ENCODE results near the gene CASK. TPM values are rescaled to one million over a fixed set of nuclear protein-coding genes. Genes with fewer than 3 reads are reported as not detected.

The CASK gene
- total RNA-seq, 2 experiments from 2014 or later = 18.2 to 20.2 TPM

DNA sequence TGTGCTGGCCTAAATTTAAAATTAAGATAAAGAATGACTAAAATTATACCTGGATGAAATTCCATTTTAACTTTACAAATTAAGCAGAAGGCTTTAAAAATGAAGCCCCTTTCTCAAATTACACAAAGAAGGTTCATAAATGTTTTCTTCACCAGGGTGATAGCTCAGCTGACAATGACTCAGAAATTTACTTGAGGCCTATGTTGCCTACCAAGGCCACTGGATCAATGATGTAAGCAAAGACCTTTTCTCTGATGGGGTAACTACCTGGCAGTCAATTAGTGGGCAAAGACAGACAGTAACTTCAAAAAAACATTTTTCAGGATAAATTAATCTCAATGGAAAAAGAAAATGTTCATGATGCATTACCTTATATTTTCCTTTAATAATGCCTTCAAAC is 258.4 kb downstream of the CASK start:
- DNase-seq = peak; percentile 4
- POLR2A ChIA-PET = interaction anchor here (0.6 kb wide), 1 partner anchor 15 kb away, joined by 3 read pairs; no protein-coding TSS in a partner anchor

DNA sequence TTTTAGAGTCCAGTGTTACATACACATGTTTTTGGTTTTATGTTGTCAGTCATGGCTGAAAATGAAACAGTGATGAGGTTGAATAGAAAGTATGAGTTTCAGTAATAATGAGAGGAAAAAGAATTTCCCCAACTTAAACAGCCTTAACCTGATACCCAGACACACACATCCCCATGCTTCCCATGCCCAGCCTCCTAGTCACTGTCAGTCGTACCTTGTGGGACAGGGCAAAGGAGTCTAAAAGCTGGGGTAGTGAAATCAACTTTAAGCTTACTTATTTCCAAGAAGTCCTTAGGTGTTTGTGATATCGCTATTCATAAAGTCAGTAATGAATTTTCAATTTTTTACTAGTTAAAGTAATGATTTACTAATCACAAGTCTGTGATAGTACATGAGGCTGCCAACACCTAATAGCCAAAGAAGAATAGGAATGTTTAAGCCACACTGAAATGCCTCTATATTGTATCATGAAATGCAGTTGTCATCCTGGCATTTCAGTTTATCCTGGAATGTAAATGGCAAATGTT is 258.9 kb downstream of the CASK start:
- no peaks in the 10 kb centered on the region for H3K9me3 Mint-ChIP-seq
- CTCF ChIA-PET = no interaction called here
- peaks cover 52% of the 10 kb centered on the region for H3K4me1 Mint-ChIP-seq (ENCODE audit: low read depth)
- ATAC-seq = peak; percentile 44
- DNase-seq = peak; percentile 9
- intact Hi-C loops (cut with micrococcal nuclease) = no loop called here
- TF ChIP-seq, protein P1, sequence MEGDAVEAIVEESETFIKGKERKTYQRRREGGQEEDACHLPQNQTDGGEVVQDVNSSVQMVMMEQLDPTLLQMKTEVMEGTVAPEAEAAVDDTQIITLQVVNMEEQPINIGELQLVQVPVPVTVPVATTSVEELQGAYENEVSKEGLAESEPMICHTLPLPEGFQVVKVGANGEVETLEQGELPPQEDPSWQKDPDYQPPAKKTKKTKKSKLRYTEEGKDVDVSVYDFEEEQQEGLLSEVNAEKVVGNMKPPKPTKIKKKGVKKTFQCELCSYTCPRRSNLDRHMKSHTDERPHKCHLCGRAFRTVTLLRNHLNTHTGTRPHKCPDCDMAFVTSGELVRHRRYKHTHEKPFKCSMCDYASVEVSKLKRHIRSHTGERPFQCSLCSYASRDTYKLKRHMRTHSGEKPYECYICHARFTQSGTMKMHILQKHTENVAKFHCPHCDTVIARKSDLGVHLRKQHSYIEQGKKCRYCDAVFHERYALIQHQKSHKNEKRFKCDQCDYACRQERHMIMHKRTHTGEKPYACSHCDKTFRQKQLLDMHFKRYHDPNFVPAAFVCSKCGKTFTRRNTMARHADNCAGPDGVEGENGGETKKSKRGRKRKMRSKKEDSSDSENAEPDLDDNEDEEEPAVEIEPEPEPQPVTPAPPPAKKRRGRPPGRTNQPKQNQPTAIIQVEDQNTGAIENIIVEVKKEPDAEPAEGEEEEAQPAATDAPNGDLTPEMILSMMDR (IDR thresholded peaks at IDR 0.05) = no peak
- H3K36me3 Mint-ChIP-seq (ENCODE audit: low read depth) = peaks cover 15% of the 10 kb centered on the region
- POLR2A ChIA-PET = interaction anchor here (0.6 to 1.0 kb wide), 2 partner anchors 16 to 258 kb away, joined by 3 read pairs; no protein-coding TSS in a partner anchor
- H3K4me3 Mint-ChIP-seq = no peak overlapping the region
- no peaks in the 10 kb centered on the region for H3K27me3 Mint-ChIP-seq
- peak overlapping the region; percentile 61 for H3K27ac Mint-ChIP-seq

More for the DNA sequence above, 258.4 kb downstream of the CASK start:
- no peaks in the 10 kb centered on the region for H3K27me3 Mint-ChIP-seq
- peak; percentile 55 for ATAC-seq
- H3K27ac Mint-ChIP-seq = peak overlapping the region; percentile 89
- intact Hi-C loops (cut with micrococcal nuclease) = loop anchor here (5.0 kb wide), 1 partner anchor 57 kb away; the partner anchor contains the start of gene GPR82
- H3K4me3 Mint-ChIP-seq = no peak overlapping the region
- CTCF ChIA-PET = no interaction called here
- H3K36me3 Mint-ChIP-seq (ENCODE audit: low read depth) = peaks cover 16% of the 10 kb centered on the region
- H3K4me1 Mint-ChIP-seq (ENCODE audit: low read depth) = peaks cover 55% of the 10 kb centered on the region
- TF ChIP-seq, protein P1 (IDR thresholded peaks at IDR 0.05) = no peak
- no peaks in the 10 kb centered on the region for H3K9me3 Mint-ChIP-seq

DNA sequence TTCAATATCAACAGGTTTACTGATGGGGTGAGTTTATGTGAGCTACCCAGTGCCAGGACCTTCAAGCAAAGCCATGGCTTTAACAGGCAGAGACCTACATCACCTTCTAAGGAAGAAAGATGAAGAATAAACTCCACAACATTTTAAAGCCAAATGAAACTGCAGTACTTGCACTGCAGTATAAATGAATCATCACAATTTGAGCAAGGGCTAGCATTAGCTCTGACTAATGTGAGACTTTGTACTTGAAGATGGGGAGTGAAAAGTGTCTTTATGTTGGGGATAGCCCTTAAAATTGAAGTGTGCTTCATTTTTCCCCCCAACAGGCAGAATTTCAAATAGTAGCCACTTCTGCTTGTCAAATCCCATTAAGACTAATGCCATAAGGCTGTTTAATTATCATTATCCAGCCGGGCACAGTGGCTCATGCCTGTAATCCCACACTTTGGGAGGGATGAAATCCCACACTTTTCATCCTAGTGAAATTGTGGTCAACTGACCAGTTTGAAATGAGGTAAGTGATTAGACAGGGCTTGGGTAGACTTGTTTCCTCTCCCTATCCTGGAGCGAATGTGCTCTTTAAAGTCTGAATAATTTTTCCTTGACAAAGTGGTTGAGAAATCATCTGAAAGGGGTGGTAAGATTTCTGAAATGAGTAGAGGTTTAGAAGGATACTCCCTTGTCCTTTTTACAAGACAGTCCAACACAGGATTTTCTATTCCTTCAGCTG is 261.8 kb downstream of the CASK start:
- Mint-ChIP-seq H3K27me3 (no peaks in the 10 kb centered on the region), H3K4me1 (ENCODE audit: low read depth) (peaks cover 35% of the 10 kb centered on the region), H3K27ac (no peak overlapping the region), H3K4me3 (no peak overlapping the region), H3K9me3 (no peaks in the 10 kb centered on the region), H3K36me3 (ENCODE audit: low read depth) (peaks cover 28% of the 10 kb centered on the region)
- ATAC-seq = no peak
- DNase-seq = no peak
- intact Hi-C loops (cut with micrococcal nuclease) = no loop called here
- ChIA-PET CTCF (no interaction called here), POLR2A (no interaction called here)
- TF ChIP-seq, protein P1 (IDR thresholded peaks at IDR 0.05) = no peak

DNA sequence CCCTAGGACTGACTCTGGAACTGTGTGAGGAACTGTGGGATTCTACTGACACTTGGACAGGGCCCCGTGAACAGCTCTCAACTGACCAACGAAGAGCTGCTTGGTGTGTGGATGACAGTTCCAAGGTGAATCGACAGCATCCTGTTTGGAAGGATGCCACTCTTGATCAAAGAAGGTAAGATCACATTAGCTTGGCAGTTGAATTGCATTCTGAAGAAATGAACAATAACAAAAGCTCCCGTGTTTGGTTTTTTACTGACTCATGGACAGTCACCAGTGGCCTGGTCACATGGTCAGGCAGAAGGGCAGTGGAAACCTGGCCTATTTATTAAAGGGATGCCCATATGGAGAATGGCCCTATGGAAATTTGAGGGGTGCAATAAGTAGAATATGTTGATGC is 267.7 kb downstream of the CASK start:
- CTCF ChIA-PET = no interaction called here
- ATAC-seq = no peak
- H3K36me3 Mint-ChIP-seq (ENCODE audit: low read depth) = peaks cover 48% of the 10 kb centered on the region
- no peaks in the 10 kb centered on the region for H3K4me1 Mint-ChIP-seq (ENCODE audit: low read depth)
- H3K27me3 Mint-ChIP-seq = no peaks in the 10 kb centered on the region
- POLR2A ChIA-PET = no interaction called here
- no peak overlapping the region for H3K4me3 Mint-ChIP-seq
- TF ChIP-seq, protein P1 (IDR thresholded peaks at IDR 0.05) = no peak
- no peak for DNase-seq
- intact Hi-C loops (cut with micrococcal nuclease) = no loop called here
- H3K27ac Mint-ChIP-seq = no peak overlapping the region
- no peaks in the 10 kb centered on the region for H3K9me3 Mint-ChIP-seq

DNA sequence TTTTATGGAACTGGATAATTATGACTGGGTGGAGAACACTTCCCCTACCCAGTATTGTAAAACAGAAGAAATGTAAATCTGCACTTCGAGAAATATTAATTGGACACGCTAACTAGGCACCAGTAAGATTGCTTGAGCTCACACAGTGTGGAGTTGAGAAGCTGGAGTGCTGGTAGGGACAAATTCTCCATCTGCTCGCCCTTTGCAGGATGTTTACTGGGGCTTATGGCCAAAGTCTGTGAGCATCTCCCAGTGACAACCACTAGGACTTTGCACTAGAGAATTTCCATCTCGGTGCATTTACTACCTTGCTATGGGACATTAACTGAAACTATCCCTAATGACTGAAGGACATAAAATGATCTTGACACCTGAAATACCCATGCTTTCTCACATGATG is 268.3 kb downstream of the CASK start:
- H3K4me1 Mint-ChIP-seq (ENCODE audit: low read depth) = no peaks in the 10 kb centered on the region
- TF ChIP-seq, protein P1 (IDR thresholded peaks at IDR 0.05) = no peak
- intact Hi-C loops (cut with micrococcal nuclease) = no loop called here
- no peak overlapping the region for H3K4me3 Mint-ChIP-seq
- no peaks in the 10 kb centered on the region for H3K27me3 Mint-ChIP-seq
- ATAC-seq (no peak), DNase-seq (no peak)
- no peaks in the 10 kb centered on the region for H3K9me3 Mint-ChIP-seq
- ChIA-PET CTCF (no interaction called here), POLR2A (no interaction called here)
- H3K27ac Mint-ChIP-seq = no peak overlapping the region
- H3K36me3 Mint-ChIP-seq (ENCODE audit: low read depth) = peaks cover 48% of the 10 kb centered on the region

Data from activated CD8-positive, alpha-beta T cell treated with anti-CD3 and anti-CD28 coated beads for 36 hours (primary cell).